Measurements from ENCODE around the gene GNB1L.

GRCh38 chr22:19755145-19755710 is 99.4 kb downstream of the GNB1L start:
- TF ChIP-seq GATA2 (IDR thresholded peaks at IDR 0.05; ENCODE audit: low read depth, low read length) (no peak), GATA3 (IDR thresholded peaks at IDR 0.05; ENCODE audit: low read depth, low read length) (no peak)

All from SH-SY5Y (cell line).